Fibroblast of lung (primary cell): ENCODE data around the gene JUND.

Source experiments
- CTCF ChIP-seq, 2 donors: IDR thresholded peaks in 1 of 2; conservative IDR thresholded peaks in 1 of 2; 1 replicate in 1 of 2; 2 replicates in 1 of 2; pipeline ENCODE4 v1.5.1; 2011 to 2012; ENCODE audit warnings: low read length in 2 of 2, control low read depth in 1 of 2, inconsistent platforms in 1 of 2, low read depth in 1 of 2, mild to moderate bottlenecking in 1 of 2
- EZH2 ChIP-seq: IDR thresholded peaks from 2 replicates; pipeline ENCODE4 v1.5.1; 2012; ENCODE audit warnings: low read length, control low read depth, mild to moderate bottlenecking; ENCODE audit errors: missing control alignments

DNA sequence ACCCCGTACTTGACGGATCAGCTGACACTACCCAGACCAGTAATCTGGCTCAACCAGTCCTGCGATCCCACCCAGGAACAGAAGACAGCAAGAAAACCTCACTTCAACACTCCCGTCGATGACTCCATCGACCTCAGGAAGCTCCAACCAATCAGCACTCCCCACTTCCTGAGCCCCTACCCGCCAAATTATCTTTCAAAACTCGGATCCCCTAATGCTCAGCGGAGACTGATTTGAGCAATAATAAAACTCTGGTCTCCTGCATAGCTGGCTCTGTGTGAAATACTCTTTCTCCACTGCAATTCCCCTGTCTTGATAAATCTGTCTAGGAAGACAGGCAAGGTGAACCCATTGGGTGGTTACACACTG is 40.3 kb upstream of the JUND start:
- no peak for TF ChIP-seq CTCF (conservative IDR thresholded peaks at IDR 0.05 in 1 of 2, IDR thresholded peaks at IDR 0.05 in 1 of 2; ENCODE audit: low read depth in 1 of 2, low read length in 2 of 2)
- TF ChIP-seq EZH2, result no peak
